Measurements from ENCODE around the gene ZNF692. TPM values are rescaled to one million over a fixed set of nuclear protein-coding genes. Genes with fewer than 3 reads are reported as not detected.

The ZNF692 gene
- total RNA-seq, 1 donor from 2014 or later = 80.1 TPM

GRCh38 chr1:248904437-248905216 lies 45.7 kb upstream of the ZNF692 start:
- Mint-ChIP-seq H3K36me3 (no peaks in the 10 kb centered on the region), H3K27me3 (ENCODE audit: low read depth) (peaks cover 21% of the 10 kb centered on the region), H3K4me3 (peak overlapping the region; percentile 93), H3K4me1 (peaks cover 35% of the 10 kb centered on the region), H3K9me3 (peaks cover under 1% of the 10 kb centered on the region), H3K27ac (no peak overlapping the region)
- DNase-seq (ENCODE audit: low spot score in 2 of 2, unreplicated experiment in 2 of 2) = no peak
- no peak for TF ChIP-seq CTCF (IDR thresholded peaks at IDR 0.05; ENCODE audit: unreplicated experiment)

DNA sequence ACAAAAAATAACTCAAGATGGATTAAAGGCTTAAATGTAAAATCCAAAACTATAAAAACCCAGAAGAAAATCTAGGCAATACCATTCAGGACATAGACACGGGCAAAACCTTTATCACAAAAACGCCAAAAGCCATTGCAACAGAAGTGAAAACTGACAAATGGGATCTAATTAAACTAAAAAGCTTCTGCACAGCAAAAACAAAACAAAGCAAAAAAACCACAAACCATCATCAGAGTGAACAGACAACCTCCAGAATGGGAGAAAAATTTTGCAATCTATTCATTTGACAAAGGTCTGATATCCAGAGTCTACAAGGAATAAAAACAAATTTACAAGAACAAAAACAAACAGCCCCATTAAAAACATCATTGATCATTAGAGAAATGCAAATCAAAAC lies 42.7 kb upstream of the ZNF692 start:
- Mint-ChIP-seq H3K9me3 (peaks cover 13% of the 10 kb centered on the region), H3K36me3 (no peaks in the 10 kb centered on the region), H3K4me3 (no peak overlapping the region), H3K27me3 (ENCODE audit: low read depth) (peaks cover 29% of the 10 kb centered on the region), H3K4me1 (peaks cover 5% of the 10 kb centered on the region), H3K27ac (no peak overlapping the region)
- DNase-seq (ENCODE audit: low spot score in 2 of 2, unreplicated experiment in 2 of 2) = no peak
- TF ChIP-seq CTCF (IDR thresholded peaks at IDR 0.05; ENCODE audit: unreplicated experiment) = no peak

DNA sequence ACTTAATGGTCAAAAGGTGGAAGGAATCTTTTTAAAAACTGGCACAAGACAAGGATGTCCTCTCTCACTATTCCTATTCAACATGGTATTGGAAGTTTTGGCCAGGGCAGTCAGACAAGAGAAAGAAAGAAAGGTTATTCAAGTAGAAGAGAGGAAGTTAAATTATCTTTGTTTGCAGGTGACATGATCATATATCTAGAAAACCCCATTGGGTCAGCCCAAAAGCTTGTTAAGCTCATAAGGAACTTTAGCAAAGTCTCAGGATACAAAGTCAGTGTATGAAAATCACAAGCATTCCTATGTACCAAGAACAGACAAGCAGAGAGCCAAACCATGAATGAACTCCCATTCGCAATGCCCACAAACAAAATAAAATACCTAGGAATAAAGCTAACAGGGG lies 41.8 kb upstream of the ZNF692 start:
- Mint-ChIP-seq H3K27ac (no peak overlapping the region), H3K4me1 (peaks cover 2% of the 10 kb centered on the region), H3K36me3 (no peaks in the 10 kb centered on the region), H3K4me3 (no peak overlapping the region), H3K9me3 (peaks cover 13% of the 10 kb centered on the region), H3K27me3 (ENCODE audit: low read depth) (peaks cover 31% of the 10 kb centered on the region)
- no peak for TF ChIP-seq CTCF (IDR thresholded peaks at IDR 0.05; ENCODE audit: unreplicated experiment)
- DNase-seq (ENCODE audit: low spot score in 2 of 2, unreplicated experiment in 2 of 2) = no peak

DNA sequence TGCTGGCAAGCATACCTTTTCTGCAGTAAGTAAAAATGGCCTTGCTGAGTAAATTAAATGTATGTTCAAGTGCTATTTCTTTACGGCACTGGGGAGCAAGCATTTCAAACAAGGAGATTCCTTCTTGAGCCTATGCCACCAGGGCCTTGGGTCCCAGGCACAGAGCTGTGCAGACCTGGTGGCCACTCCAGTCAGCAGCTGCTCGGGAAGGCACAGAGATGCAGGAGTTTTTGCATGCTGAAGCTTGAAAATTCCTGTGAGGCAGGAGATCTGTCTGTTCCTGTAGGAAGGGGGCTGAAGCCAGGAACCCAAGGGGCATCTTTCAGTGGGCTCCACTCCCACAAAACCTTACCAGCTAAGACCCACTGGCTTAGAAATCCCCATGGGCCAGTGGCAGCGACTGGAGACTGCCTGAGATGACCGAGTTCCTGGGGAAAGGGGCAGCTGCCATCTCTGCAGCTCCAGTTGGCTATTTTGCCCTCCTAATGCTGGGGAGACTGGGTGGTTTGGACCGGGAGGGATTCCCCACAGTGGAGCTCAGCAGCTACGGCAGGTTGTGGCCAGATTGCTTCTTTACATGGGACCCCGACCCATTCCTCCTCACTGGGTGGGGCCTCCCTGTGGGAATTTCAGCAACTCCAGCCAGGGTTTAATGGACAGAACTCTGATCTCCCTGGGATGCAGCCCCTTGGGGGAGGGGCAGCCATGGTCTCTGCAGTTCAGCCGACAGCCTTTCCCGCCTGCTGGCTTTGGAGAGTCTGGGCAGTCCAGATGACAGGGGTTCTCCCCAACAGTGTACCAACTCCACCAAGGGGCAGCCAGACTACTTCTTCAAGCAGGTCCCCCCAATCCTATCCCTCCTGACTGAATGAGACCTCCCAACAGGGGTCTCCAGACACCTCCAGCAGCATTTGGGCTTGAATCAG lies 38.8 kb upstream of the ZNF692 start:
- TF ChIP-seq CTCF (IDR thresholded peaks at IDR 0.05; ENCODE audit: unreplicated experiment) = no peak
- no peak overlapping the region for H3K4me3 Mint-ChIP-seq
- H3K27me3 Mint-ChIP-seq (ENCODE audit: low read depth) = peaks cover 35% of the 10 kb centered on the region
- H3K4me1 Mint-ChIP-seq = no peaks in the 10 kb centered on the region
- H3K27ac Mint-ChIP-seq = peak overlapping the region; percentile 36
- no peak for DNase-seq (ENCODE audit: low spot score in 2 of 2, unreplicated experiment in 2 of 2)
- H3K36me3 Mint-ChIP-seq = no peaks in the 10 kb centered on the region
- peaks cover 13% of the 10 kb centered on the region for H3K9me3 Mint-ChIP-seq

DNA sequence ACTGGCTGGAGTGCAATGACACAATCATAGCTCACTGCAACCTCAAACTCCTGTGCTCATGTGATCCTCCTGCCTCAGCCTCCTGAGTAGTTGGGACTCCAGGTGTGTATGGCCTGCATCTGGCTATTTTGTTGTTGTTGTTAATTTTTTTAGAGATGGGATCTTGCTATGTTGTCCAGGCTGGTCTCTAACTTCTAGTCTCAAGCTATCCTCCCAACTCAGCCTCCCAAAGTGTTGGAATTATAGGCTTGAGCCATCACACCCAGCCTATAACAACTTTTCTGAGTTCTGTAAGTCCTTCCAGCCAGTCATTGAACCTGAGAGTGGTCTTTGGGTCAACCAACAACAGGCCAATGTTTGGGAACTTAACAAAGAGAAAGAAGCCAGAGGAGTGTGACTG lies 36.0 kb upstream of the ZNF692 start:
- H3K27ac Mint-ChIP-seq = no peak overlapping the region
- no peak for DNase-seq (ENCODE audit: low spot score in 2 of 2, unreplicated experiment in 2 of 2)
- H3K4me3 Mint-ChIP-seq = no peak overlapping the region
- peaks cover 3% of the 10 kb centered on the region for H3K4me1 Mint-ChIP-seq
- peaks cover 13% of the 10 kb centered on the region for H3K9me3 Mint-ChIP-seq
- no peaks in the 10 kb centered on the region for H3K36me3 Mint-ChIP-seq
- no peak for TF ChIP-seq CTCF (IDR thresholded peaks at IDR 0.05; ENCODE audit: unreplicated experiment)
- peaks cover 16% of the 10 kb centered on the region for H3K27me3 Mint-ChIP-seq (ENCODE audit: low read depth)

Measured in mesothelial cell of epicardium (in vitro differentiated cells).